Gastroesophageal sphincter (tissue), 3 donors: ENCODE data around the gene HACD2.

Source experiments
- CTCF ChIP-seq, 4 experiments: fragments of 200-600 bp in 2 of 4; fragments of 450-650 bp in 2 of 4; sonication (generic) in 1 of 4; IDR thresholded peaks; one replicate each; pipeline ENCODE4 v1.5.1; 2017 to 2019; ENCODE audit warnings: antibody characterized with exemption in 4 of 4, mild to moderate bottlenecking in 2 of 4, moderate library complexity in 2 of 4
- POLR2A ChIP-seq, 2 donors: fragments of 450-650 bp; IDR thresholded peaks; one replicate each; pipeline ENCODE4 v1.6.1; 2017; ENCODE audit warnings: antibody characterized with exemption in 2 of 2, mild to moderate bottlenecking in 2 of 2, moderate library complexity in 1 of 2

- no peak for TF ChIP-seq CTCF (IDR thresholded peaks at IDR 0.05)
- TF ChIP-seq POLR2A (IDR thresholded peaks at IDR 0.05), result no peak
These were observed 36.9 kb downstream of the HACD2 start for GRCh38 chr3:123547881-123548519.
